ENCODE measurements around the gene ROBO1. TPM values are rescaled to one million over a fixed set of nuclear protein-coding genes. Genes with fewer than 3 reads are reported as not detected.

The ROBO1 gene
- total and polyA plus RNA-seq, 2 donors (not counting 1 experiment from before 2014, with no cell fraction given): 0.27 to 3.2 TPM

GRCh38 chr3:79285871-79286270 lies 481.9 kb downstream of the ROBO1 start:
- no peak overlapping the region for H3K9ac ChIP-seq (ENCODE audit: low read length)
- no peaks in the 10 kb centered on the region for H3K4me1 Mint-ChIP-seq
- ATAC-seq (ENCODE audit: low read depth): no peak
- no peak overlapping the region for H3K4me3 Mint-ChIP-seq
- no peak overlapping the region for H3K4me2 ChIP-seq (replicated peaks; ENCODE audit: low read depth, low read length, poor library complexity, severe bottlenecking)
- H3K27me3 Mint-ChIP-seq: no peaks in the 10 kb centered on the region
- CTCF ChIA-PET: no interaction called here
- POLR2A ChIA-PET: no interaction called here
- no peaks in the 10 kb centered on the region for H3K9me3 Mint-ChIP-seq (ENCODE audit: insufficient read depth)
- H3K27ac Mint-ChIP-seq: no peak overlapping the region
- no peaks in the 10 kb centered on the region for H3K9me3 ChIP-seq (ENCODE audit: control extremely low read depth in 1 of 3, control insufficient read depth in 2 of 3, insufficient read depth in 1 of 3, low read length in 2 of 3)
- TF ChIP-seq, protein P1, sequence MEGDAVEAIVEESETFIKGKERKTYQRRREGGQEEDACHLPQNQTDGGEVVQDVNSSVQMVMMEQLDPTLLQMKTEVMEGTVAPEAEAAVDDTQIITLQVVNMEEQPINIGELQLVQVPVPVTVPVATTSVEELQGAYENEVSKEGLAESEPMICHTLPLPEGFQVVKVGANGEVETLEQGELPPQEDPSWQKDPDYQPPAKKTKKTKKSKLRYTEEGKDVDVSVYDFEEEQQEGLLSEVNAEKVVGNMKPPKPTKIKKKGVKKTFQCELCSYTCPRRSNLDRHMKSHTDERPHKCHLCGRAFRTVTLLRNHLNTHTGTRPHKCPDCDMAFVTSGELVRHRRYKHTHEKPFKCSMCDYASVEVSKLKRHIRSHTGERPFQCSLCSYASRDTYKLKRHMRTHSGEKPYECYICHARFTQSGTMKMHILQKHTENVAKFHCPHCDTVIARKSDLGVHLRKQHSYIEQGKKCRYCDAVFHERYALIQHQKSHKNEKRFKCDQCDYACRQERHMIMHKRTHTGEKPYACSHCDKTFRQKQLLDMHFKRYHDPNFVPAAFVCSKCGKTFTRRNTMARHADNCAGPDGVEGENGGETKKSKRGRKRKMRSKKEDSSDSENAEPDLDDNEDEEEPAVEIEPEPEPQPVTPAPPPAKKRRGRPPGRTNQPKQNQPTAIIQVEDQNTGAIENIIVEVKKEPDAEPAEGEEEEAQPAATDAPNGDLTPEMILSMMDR (IDR thresholded peaks at IDR 0.05): no peak
- no peak for TF ChIP-seq EZH2 (IDR thresholded peaks at IDR 0.05; ENCODE audit: borderline replicate concordance, insufficient read depth, low read depth, low read length, poor library complexity, severe bottlenecking)
- no peaks in the 10 kb centered on the region for H4K20me1 ChIP-seq (ENCODE audit: control insufficient read depth, insufficient read depth, low read length, poor library complexity, severe bottlenecking)
- DNase-seq: no peak
- H2AFZ ChIP-seq (ENCODE audit: insufficient read depth, low read depth, low read length, poor library complexity, severe bottlenecking): no peak overlapping the region
- no peaks in the 10 kb centered on the region for H3K79me2 ChIP-seq (ENCODE audit: control insufficient read depth, insufficient read depth, low read length)
- no peaks in the 10 kb centered on the region for H3K36me3 ChIP-seq (replicated peaks in 1 of 2; ENCODE audit: control extremely low read depth in 1 of 2, control insufficient read depth in 1 of 2, extremely low read depth in 1 of 2, insufficient read depth in 2 of 2, low read length in 1 of 2)
- intact Hi-C loops (cut with micrococcal nuclease): no loop called here
- no peak overlapping the region for H3K4me3 ChIP-seq (ENCODE audit: control extremely low read depth in 1 of 5, extremely low read depth in 1 of 5, insufficient read depth in 1 of 5, low read depth in 2 of 5, low read length in 4 of 5)
- H3K27me3 ChIP-seq (replicated peaks in 1 of 4; ENCODE audit: control extremely low read depth in 1 of 4, control insufficient read depth in 3 of 4, insufficient read depth in 4 of 4, low read length in 3 of 4): no peaks in the 10 kb centered on the region
- no CpG with 5 or more reads among the region's 2 CpGs for WGBS (ENCODE audit: insufficient coverage)
- H3K4me1 ChIP-seq (ENCODE audit: control insufficient read depth in 2 of 2, insufficient read depth in 2 of 2, low read length in 2 of 2): no peaks in the 10 kb centered on the region
- H3K27ac ChIP-seq (ENCODE audit: low read length in 2 of 2): no peak overlapping the region

DNA sequence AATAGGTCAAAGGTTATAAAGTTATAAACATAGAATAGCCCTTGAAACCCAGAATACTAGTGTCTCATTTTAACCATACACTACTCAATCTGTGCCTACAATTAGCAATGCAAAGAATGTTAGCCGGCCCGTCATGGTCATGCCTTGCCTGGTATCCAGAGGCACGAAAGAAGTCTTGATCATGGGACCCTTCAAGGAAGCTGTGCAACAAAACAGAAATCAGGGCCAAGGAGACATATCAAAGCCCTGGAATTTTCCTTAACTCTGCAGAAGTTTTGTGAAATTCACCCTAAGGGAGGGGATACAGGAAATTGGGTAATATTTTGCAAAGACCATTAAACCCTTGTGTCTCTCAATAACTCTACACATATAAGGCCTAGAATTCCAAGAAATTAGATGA lies 482.4 kb downstream of the ROBO1 start:
- POLR2A ChIA-PET: no interaction called here
- H3K4me1 Mint-ChIP-seq: no peaks in the 10 kb centered on the region
- no peak for DNase-seq
- H3K4me3 Mint-ChIP-seq: no peak overlapping the region
- no peaks in the 10 kb centered on the region for H3K9me3 Mint-ChIP-seq (ENCODE audit: insufficient read depth)
- H4K20me1 ChIP-seq (ENCODE audit: control insufficient read depth, insufficient read depth, low read length, poor library complexity, severe bottlenecking): no peaks in the 10 kb centered on the region
- H3K27ac ChIP-seq (ENCODE audit: low read length in 2 of 2): no peak overlapping the region
- H3K27me3 Mint-ChIP-seq: no peaks in the 10 kb centered on the region
- H3K4me3 ChIP-seq (ENCODE audit: control extremely low read depth in 1 of 5, extremely low read depth in 1 of 5, insufficient read depth in 1 of 5, low read depth in 2 of 5, low read length in 4 of 5): no peak overlapping the region
- no peak for ATAC-seq (ENCODE audit: low read depth)
- intact Hi-C loops (cut with micrococcal nuclease): no loop called here
- CTCF ChIA-PET: no interaction called here
- H3K9me3 ChIP-seq (ENCODE audit: control extremely low read depth in 1 of 3, control insufficient read depth in 2 of 3, insufficient read depth in 1 of 3, low read length in 2 of 3): no peaks in the 10 kb centered on the region
- no peaks in the 10 kb centered on the region for H3K27me3 ChIP-seq (replicated peaks in 1 of 4; ENCODE audit: control extremely low read depth in 1 of 4, control insufficient read depth in 3 of 4, insufficient read depth in 4 of 4, low read length in 3 of 4)
- no peak for TF ChIP-seq EZH2 (IDR thresholded peaks at IDR 0.05; ENCODE audit: borderline replicate concordance, insufficient read depth, low read depth, low read length, poor library complexity, severe bottlenecking)
- TF ChIP-seq, protein P1 (IDR thresholded peaks at IDR 0.05): no peak
- WGBS (ENCODE audit: insufficient coverage): 96% methylated on average over 3 of the region's 3 CpGs
- no peaks in the 10 kb centered on the region for H3K36me3 ChIP-seq (replicated peaks in 1 of 2; ENCODE audit: control extremely low read depth in 1 of 2, control insufficient read depth in 1 of 2, extremely low read depth in 1 of 2, insufficient read depth in 2 of 2, low read length in 1 of 2)
- H3K27ac Mint-ChIP-seq: no peak overlapping the region
- no peak overlapping the region for H2AFZ ChIP-seq (ENCODE audit: insufficient read depth, low read depth, low read length, poor library complexity, severe bottlenecking)
- H3K9ac ChIP-seq (ENCODE audit: low read length): no peak overlapping the region
- H3K4me1 ChIP-seq (ENCODE audit: control insufficient read depth in 2 of 2, insufficient read depth in 2 of 2, low read length in 2 of 2): no peaks in the 10 kb centered on the region
- H3K79me2 ChIP-seq (ENCODE audit: control insufficient read depth, insufficient read depth, low read length): no peaks in the 10 kb centered on the region
- H3K4me2 ChIP-seq (replicated peaks; ENCODE audit: low read depth, low read length, poor library complexity, severe bottlenecking): no peak overlapping the region

Data from B cell (primary cell).